Measurements from ENCODE around the gene OR52J3. TPM values are rescaled to one million over a fixed set of nuclear protein-coding genes. Genes with fewer than 3 reads are reported as not detected.

Gene OR52J3
- total RNA-seq: not detected

DNA sequence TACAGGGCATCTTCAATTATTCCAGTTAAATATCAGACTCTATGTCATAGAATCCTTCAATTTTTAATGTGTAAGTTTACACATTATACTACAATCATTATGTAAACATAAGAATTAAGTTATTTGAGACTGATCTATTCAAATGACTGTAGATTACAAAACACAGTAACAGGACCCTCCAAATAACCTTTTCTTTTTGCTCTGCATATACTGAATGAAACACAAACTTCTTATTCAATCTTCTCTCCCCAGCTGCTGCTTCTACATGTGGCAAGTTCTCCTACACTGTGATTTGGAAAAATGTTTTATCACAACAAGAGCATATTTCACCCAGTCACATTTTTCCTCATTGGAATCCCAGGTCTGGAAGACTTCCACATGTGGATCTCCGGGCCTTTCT, at the start of gene OR52J3:
TSS of gene OR52J3 (plus strand) at position 301 of the 400 bp plus-strand sequence. CDS start at position 301, 0 bp downstream.
- H3K4me3 ChIP-seq: no peak within 1 kb of the TSS
- TF ChIP-seq POLR2A (IDR thresholded peaks at IDR 0.05) (no peak), EP300 (IDR thresholded peaks at IDR 0.05) (no peak)
- TF ChIP-seq, protein P1, sequence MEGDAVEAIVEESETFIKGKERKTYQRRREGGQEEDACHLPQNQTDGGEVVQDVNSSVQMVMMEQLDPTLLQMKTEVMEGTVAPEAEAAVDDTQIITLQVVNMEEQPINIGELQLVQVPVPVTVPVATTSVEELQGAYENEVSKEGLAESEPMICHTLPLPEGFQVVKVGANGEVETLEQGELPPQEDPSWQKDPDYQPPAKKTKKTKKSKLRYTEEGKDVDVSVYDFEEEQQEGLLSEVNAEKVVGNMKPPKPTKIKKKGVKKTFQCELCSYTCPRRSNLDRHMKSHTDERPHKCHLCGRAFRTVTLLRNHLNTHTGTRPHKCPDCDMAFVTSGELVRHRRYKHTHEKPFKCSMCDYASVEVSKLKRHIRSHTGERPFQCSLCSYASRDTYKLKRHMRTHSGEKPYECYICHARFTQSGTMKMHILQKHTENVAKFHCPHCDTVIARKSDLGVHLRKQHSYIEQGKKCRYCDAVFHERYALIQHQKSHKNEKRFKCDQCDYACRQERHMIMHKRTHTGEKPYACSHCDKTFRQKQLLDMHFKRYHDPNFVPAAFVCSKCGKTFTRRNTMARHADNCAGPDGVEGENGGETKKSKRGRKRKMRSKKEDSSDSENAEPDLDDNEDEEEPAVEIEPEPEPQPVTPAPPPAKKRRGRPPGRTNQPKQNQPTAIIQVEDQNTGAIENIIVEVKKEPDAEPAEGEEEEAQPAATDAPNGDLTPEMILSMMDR (IDR thresholded peaks at IDR 0.05): no peak
- no peaks in the 10 kb centered on the region for H3K27me3 ChIP-seq
- no peaks in the 10 kb centered on the region for H3K36me3 ChIP-seq
- no peaks in the 10 kb centered on the region for H3K4me1 ChIP-seq
- H3K27ac ChIP-seq: no peak within 1 kb of the TSS
- no peak for DNase-seq (ENCODE audit: low spot score in 2 of 2)
- WGBS, 2 donors: 77 to 82% methylated on average over 1 of the region's 1 CpG
- no peaks in the 10 kb centered on the region for H3K9me3 ChIP-seq

DNA sequence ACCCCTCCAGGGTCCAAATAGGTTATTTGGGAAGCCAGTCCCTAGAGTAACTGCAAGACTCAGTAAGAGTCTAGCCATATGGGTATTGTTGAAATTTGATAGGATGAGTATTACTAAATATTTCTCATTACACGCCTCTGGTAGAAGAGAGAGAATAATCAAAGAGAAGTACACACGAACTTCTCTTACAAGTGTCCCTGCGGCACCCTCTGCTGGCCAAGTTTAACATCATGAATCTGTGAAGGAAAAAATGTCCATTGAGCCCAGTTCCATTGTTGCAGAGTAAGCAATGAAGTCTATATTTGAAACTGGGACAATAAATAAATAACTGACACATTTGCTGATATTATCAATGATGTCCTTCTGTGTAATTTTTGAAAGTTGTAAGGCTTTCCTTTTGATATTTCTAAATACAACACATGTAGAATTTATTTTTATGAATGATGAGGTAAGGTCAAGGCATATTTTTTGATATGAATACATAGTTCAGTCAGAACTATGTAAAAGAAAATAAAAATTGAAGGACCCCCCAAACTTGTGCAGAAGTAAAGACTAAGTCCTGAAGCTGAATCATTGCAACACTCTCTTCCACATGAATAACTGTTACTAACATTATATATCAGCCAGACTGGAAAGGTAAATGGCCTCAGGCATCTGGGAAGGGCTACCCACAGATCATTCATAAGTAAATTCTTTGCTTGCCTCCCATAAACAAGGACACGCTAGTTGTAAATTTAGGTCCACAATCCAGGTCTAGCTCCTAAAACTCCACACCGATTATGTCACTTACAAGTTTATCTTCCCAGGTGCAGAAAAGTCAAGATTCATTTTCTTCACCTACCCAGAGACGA, 41.7 kb upstream of the OR52J3 start:
- TF ChIP-seq, protein P1 (IDR thresholded peaks at IDR 0.05): peak in 3 of 5 experiments; percentile 13 to 33 (median 30)
- TF ChIP-seq EP300 (IDR thresholded peaks at IDR 0.05): no peak
- no peak overlapping the region for H3K4me3 ChIP-seq
- H3K27ac ChIP-seq: no peak overlapping the region
- H3K9me3 ChIP-seq: no peaks in the 10 kb centered on the region
- no peaks in the 10 kb centered on the region for H3K27me3 ChIP-seq
- 41 to 44% methylated on average over 6 of the region's 6 CpGs for WGBS, 2 donors
- H3K36me3 ChIP-seq: no peaks in the 10 kb centered on the region
- no peaks in the 10 kb centered on the region for H3K4me1 ChIP-seq
- peak in 1 of 2 donors; percentile 44 for DNase-seq (ENCODE audit: low spot score in 2 of 2)

DNA sequence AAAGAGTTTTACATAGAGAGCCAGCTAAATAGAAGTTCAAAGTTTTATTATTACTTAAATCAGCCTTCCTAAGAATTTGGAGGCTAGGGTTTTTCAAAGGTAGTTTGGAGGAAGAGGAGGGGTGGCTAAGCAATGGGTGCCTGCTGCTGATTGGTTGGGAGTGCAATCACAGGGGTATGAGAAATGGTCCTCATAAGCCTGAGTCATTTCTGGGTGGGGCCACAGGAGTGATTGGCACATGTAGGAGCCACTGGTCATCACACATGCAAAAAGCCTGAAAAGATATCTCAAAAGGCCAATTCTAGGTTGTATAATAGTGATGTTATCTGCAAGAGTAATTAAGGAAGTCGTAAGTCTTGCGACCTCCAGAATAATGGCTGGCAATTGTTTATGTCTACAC, 38.8 kb upstream of the OR52J3 start:
- Histone ChIP-seq H3K4me1 (no peaks in the 10 kb centered on the region), H3K27me3 (no peaks in the 10 kb centered on the region), H3K9me3 (no peaks in the 10 kb centered on the region), H3K4me3 (no peak overlapping the region), H3K36me3 (no peaks in the 10 kb centered on the region), H3K27ac (no peak overlapping the region)
- TF ChIP-seq EP300 (IDR thresholded peaks at IDR 0.05): no peak
- TF ChIP-seq, protein P1 (IDR thresholded peaks at IDR 0.05): no peak
- TF ChIP-seq POLR2A (IDR thresholded peaks at IDR 0.05): no peak
- DNase-seq (ENCODE audit: low spot score in 2 of 2): no peak
- WGBS, 2 donors: 39 to 53% methylated on average over 2 of the region's 2 CpGs

- Histone ChIP-seq H3K4me3 (no peak overlapping the region), H3K27me3 (no peaks in the 10 kb centered on the region), H3K36me3 (no peaks in the 10 kb centered on the region), H3K27ac (no peak overlapping the region), H3K9me3 (no peaks in the 10 kb centered on the region), H3K4me1 (no peaks in the 10 kb centered on the region)
- TF ChIP-seq, protein P1 (IDR thresholded peaks at IDR 0.05): no peak
- TF ChIP-seq POLR2A (IDR thresholded peaks at IDR 0.05): no peak
- TF ChIP-seq EP300 (IDR thresholded peaks at IDR 0.05): no peak
- WGBS, 2 donors: 78 to 82% methylated on average over 8 of the region's 8 CpGs
- DNase-seq (ENCODE audit: low spot score in 2 of 2): no peak
These were observed 35.1 kb upstream of the OR52J3 start for GRCh38 chr11:5011254-5011653.

- no peaks in the 10 kb centered on the region for H3K4me1 ChIP-seq
- no peak for DNase-seq (ENCODE audit: low spot score in 2 of 2)
- TF ChIP-seq POLR2A (IDR thresholded peaks at IDR 0.05) (no peak), EP300 (IDR thresholded peaks at IDR 0.05) (no peak)
- TF ChIP-seq, protein P1 (IDR thresholded peaks at IDR 0.05): no peak
- no peaks in the 10 kb centered on the region for H3K9me3 ChIP-seq
- WGBS, 2 donors: 88 to 90% methylated on average over 1 of the region's 1 CpG
- no peaks in the 10 kb centered on the region for H3K27me3 ChIP-seq
- no peak overlapping the region for H3K4me3 ChIP-seq
- H3K36me3 ChIP-seq: no peaks in the 10 kb centered on the region
- no peak overlapping the region for H3K27ac ChIP-seq
These were observed 33.3 kb upstream of the OR52J3 start for GRCh38 chr11:5013012-5013411.
